ENCODE results near the gene CDC26. TPM values are rescaled to one million over a fixed set of nuclear protein-coding genes. Genes with fewer than 3 reads are reported as not detected.

The CDC26 gene
- total RNA-seq (2021) = 17.9 and 25.4 TPM in 2 replicates
- Bru-seq, nascent RNA = percentile 72 among the genes with signal in this experiment
- percentile 66 among the genes with signal in this experiment for BruChase-seq, experiment 1, labeled RNA remaining after a 2-hour chase
- percentile 72 among the genes with signal in this experiment for BruChase-seq, experiment 2, labeled RNA remaining after a 6-hour chase
- long read RNA-seq, transcript CDC26-201 (4 exons, 872 nt) = major isoform, 38 of 53 reads
- long read RNA-seq, partial matches to known transcripts = 3 of 53 reads
- long read RNA-seq, other reads (novel, unspliced or antisense) = 12 of 53 reads

GRCh38 chr9:113275157-113276131, at the start of gene CDC26, which contains the start of gene PRPF4:
TSS of gene CDC26 (minus strand) at chr9:113275572. CDS start at chr9:113272507, 3,065 bp downstream.
TSS of gene PRPF4 (plus strand) at chr9:113275658. CDS start at chr9:113275744, 86 bp downstream.
- POLR2A ChIA-PET (ENCODE audit: low non-redundant PET) = interaction anchor here (0.7 to 1.0 kb wide), 2 partner anchors 66 to 82 kb away, joined by 3 read pairs; no protein-coding TSS in a partner anchor

GRCh38 chr9:113322671-113323070, 47.3 kb upstream of the CDC26 start:
- CTCF ChIA-PET = no interaction called here
- TF ChIP-seq EZH2 (IDR thresholded peaks at IDR 0.05; ENCODE audit: borderline replicate concordance, low read depth, low read length, poor library complexity, severe bottlenecking) (no peak), CTCF (conservative IDR thresholded peaks at IDR 0.05; ENCODE audit: low read depth, low read length) (no peak)

More at GRCh38 chr9:113275157-113276131, at the start of gene CDC26, which contains the start of gene PRPF4:
- peaks cover 16% of the 10 kb centered on the region for H3K4me1 ChIP-seq (ENCODE audit: insufficient read depth, low read length, poor library complexity, severe bottlenecking)
- peak within 1 kb of the TSS; percentile 95 for H3K27ac ChIP-seq (ENCODE audit: low read depth, low read length, poor library complexity, severe bottlenecking)
- TSS peak; percentile 61 for BruUV-seq (replicated peaks)
- H3K9me3 ChIP-seq (ENCODE audit: low read depth, low read length, poor library complexity, severe bottlenecking) = no peaks in the 10 kb centered on the region
- DNase-seq (ENCODE audit: low spot score) = peak; percentile 99
- intact Hi-C loops (cut with micrococcal nuclease; ENCODE audit: unreplicated experiment) = loop anchor here (10.0 kb wide), 3 partner anchors 129 to 379 kb away; partner anchors contain the start of gene ALAD
- CTCF ChIA-PET = interaction anchor here (0.8 to 1.7 kb wide), 3 partner anchors 126 to 382 kb away, joined by 3 to 8 read pairs (median 4); partner anchors contain the start of gene ALAD
- no peaks in the 10 kb centered on the region for H3K27me3 ChIP-seq (replicated peaks; ENCODE audit: insufficient read depth, low read depth, low read length, poor library complexity)
- TF ChIP-seq CTCF (conservative IDR thresholded peaks at IDR 0.05; ENCODE audit: low read depth, low read length) = no peak
- H3K4me3 ChIP-seq (ENCODE audit: low read depth, low read length, poor library complexity, severe bottlenecking) = peak within 1 kb of the TSS; percentile 75
- peaks cover 60% of the 10 kb centered on the region for H3K36me3 ChIP-seq (ENCODE audit: insufficient read depth, low read length, poor library complexity, severe bottlenecking)

GRCh38 chr9:113320051-113320450, 44.7 kb upstream of the CDC26 start:
- Histone ChIP-seq H3K27ac (ENCODE audit: low read depth, low read length, poor library complexity, severe bottlenecking) (no peak overlapping the region), H3K36me3 (ENCODE audit: insufficient read depth, low read length, poor library complexity, severe bottlenecking) (no peaks in the 10 kb centered on the region), H3K4me1 (ENCODE audit: insufficient read depth, low read length, poor library complexity, severe bottlenecking) (no peaks in the 10 kb centered on the region), H3K9me3 (ENCODE audit: low read depth, low read length, poor library complexity, severe bottlenecking) (no peaks in the 10 kb centered on the region), H3K4me3 (ENCODE audit: low read depth, low read length, poor library complexity, severe bottlenecking) (no peak overlapping the region), H3K27me3 (replicated peaks; ENCODE audit: insufficient read depth, low read depth, low read length, poor library complexity) (no peaks in the 10 kb centered on the region)
- no TSS peak for BruUV-seq (replicated peaks)
- CTCF ChIA-PET = interaction anchor here (0.5 kb wide), 1 partner anchor 35 kb away, joined by 3 read pairs; no protein-coding TSS in a partner anchor
- TF ChIP-seq EZH2 (IDR thresholded peaks at IDR 0.05; ENCODE audit: borderline replicate concordance, low read depth, low read length, poor library complexity, severe bottlenecking) (no peak), CTCF (conservative IDR thresholded peaks at IDR 0.05; ENCODE audit: low read depth, low read length) (no peak)
- intact Hi-C loops (cut with micrococcal nuclease; ENCODE audit: unreplicated experiment) = no loop called here
- POLR2A ChIA-PET (ENCODE audit: low non-redundant PET) = no interaction called here
- DNase-seq (ENCODE audit: low spot score) = no peak

More at GRCh38 chr9:113322671-113323070, 47.3 kb upstream of the CDC26 start:
- BruUV-seq (replicated peaks) = no TSS peak
- intact Hi-C loops (cut with micrococcal nuclease; ENCODE audit: unreplicated experiment) = no loop called here
- POLR2A ChIA-PET (ENCODE audit: low non-redundant PET) = no interaction called here
- no peak for DNase-seq (ENCODE audit: low spot score)
- no peak overlapping the region for H3K4me3 ChIP-seq (ENCODE audit: low read depth, low read length, poor library complexity, severe bottlenecking)
- H3K27me3 ChIP-seq (replicated peaks; ENCODE audit: insufficient read depth, low read depth, low read length, poor library complexity) = no peaks in the 10 kb centered on the region
- no peak overlapping the region for H3K27ac ChIP-seq (ENCODE audit: low read depth, low read length, poor library complexity, severe bottlenecking)
- no peaks in the 10 kb centered on the region for H3K4me1 ChIP-seq (ENCODE audit: insufficient read depth, low read length, poor library complexity, severe bottlenecking)
- no peaks in the 10 kb centered on the region for H3K9me3 ChIP-seq (ENCODE audit: low read depth, low read length, poor library complexity, severe bottlenecking)
- H3K36me3 ChIP-seq (ENCODE audit: insufficient read depth, low read length, poor library complexity, severe bottlenecking) = no peaks in the 10 kb centered on the region

Measured in A673 (cell line).